ENCODE data around the gene RHOF.

GRCh38 chr12:121748218-121748570 lies 45.3 kb downstream of the RHOF start:
- TF ChIP-seq CTCF (conservative IDR thresholded peaks at IDR 0.05 in 1 of 2, IDR thresholded peaks at IDR 0.05 in 1 of 2; ENCODE audit: low read depth in 1 of 2, low read length in 2 of 2) (no peak), EZH2 (IDR thresholded peaks at IDR 0.05; ENCODE audit: low read length, missing control alignments) (no peak)

All from fibroblast of lung (primary cell).